H1 (cell line): Measurements from ENCODE around the gene SLC12A2. TPM values are rescaled to one million over a fixed set of nuclear protein-coding genes. Genes with fewer than 3 reads are reported as not detected.

Experiments
- CTCF ChIA-PET: fragments of 300-600 bp; sonication (Branson Sonifier 250); formaldehyde crosslinking; loops from one replicate; lab custom pipeline; 2021; ENCODE audit not compliant: partially characterized antibody; lab: Charles Lee
- POLR2A ChIA-PET: fragments of 300-600 bp; sonication (Branson Sonifier 250); formaldehyde crosslinking; loops from one replicate; lab custom pipeline; 2021; ENCODE audit warnings: inconsistent platforms; ENCODE audit not compliant: partially characterized antibody; lab: Charles Lee
- DNase-seq, 2 experiments: peaks; one replicate each; pipeline versions ENCODE4 v3.0.0 to v3.0.0-alpha.2; 2010 to 2022; ENCODE audit warnings: low spot score in 2 of 2, low read depth in 1 of 2, mixed read lengths in 1 of 2
- FAIRE-seq: peaks from 2 replicates; lab custom pipeline; 2011; peaks lifted over from hg19 to GRCh38; lab: Jason Lieb, UNC
- H2AFZ ChIP-seq: 2 replicates; pipeline ENCODE4 v1.8.1; 2012; ENCODE audit warnings: low read length, inconsistent platforms
- H2AK5ac ChIP-seq: 2 replicates; pipeline ENCODE4 v1.6.1; 2013; ENCODE audit warnings: low read depth, low read length
- H2BK120ac ChIP-seq: replicated peaks from 2 replicates; pipeline ENCODE3; 2013; ENCODE audit warnings: low read depth, low read length, inconsistent platforms
- H2BK12ac ChIP-seq: 2 replicates; pipeline ENCODE4 v1.6.1; 2013; ENCODE audit warnings: low read depth, low read length
- H2BK15ac ChIP-seq: 2 replicates; pipeline ENCODE4 v1.6.1; 2013; ENCODE audit warnings: low read length
- H2BK20ac ChIP-seq: 2 replicates; pipeline ENCODE4 v1.6.1; 2013; ENCODE audit warnings: low read length
- H2BK5ac ChIP-seq: 2 replicates; pipeline ENCODE4 v1.6.1; 2013; ENCODE audit warnings: low read depth, low read length
- H3K14ac ChIP-seq: 2 replicates; pipeline ENCODE4 v1.6.1; 2013; ENCODE audit warnings: inconsistent platforms; ENCODE audit not compliant: insufficient read length
- H3K18ac ChIP-seq: 2 replicates; pipeline ENCODE4 v1.6.1; 2013; ENCODE audit warnings: low read length; ENCODE audit errors: extremely low read depth
- H3K23ac ChIP-seq: 2 replicates; pipeline ENCODE4 v1.6.1; 2013; ENCODE audit warnings: inconsistent platforms; ENCODE audit not compliant: insufficient read length
- H3K23me2 ChIP-seq: 2 replicates; pipeline ENCODE4 v1.6.1; 2013; ENCODE audit warnings: low read depth, low read length
- H3K27ac ChIP-seq: 2 replicates; pipeline ENCODE4 v1.6.1; 2011; ENCODE audit warnings: low read depth, low read length, inconsistent platforms
- H3K27me3 ChIP-seq, 4 experiments: replicated peaks in 1 of 4; 1 replicate in 1 of 4; 2 replicates in 3 of 4; pipeline versions ENCODE4 v1.6.1 to v1.8.1; 2011 to 2013; ENCODE audit warnings: low read length in 3 of 4, mild to moderate bottlenecking in 3 of 4, inconsistent platforms in 2 of 4, mixed read lengths in 2 of 4, moderate library complexity in 1 of 4; ENCODE audit not compliant: control insufficient read depth in 3 of 4, insufficient read depth in 3 of 4; ENCODE audit errors: extremely low read depth in 1 of 4
- H3K36me3 ChIP-seq, 4 experiments: 2 replicates each; pipeline versions ENCODE4 v1.6.1 to v1.8.1; 2011 to 2013; ENCODE audit warnings: mild to moderate bottlenecking in 4 of 4, low read length in 3 of 4, moderate library complexity in 2 of 4, control low read depth in 1 of 4, inconsistent platforms in 1 of 4; ENCODE audit not compliant: insufficient read depth in 4 of 4, control insufficient read depth in 2 of 4
- H3K4ac ChIP-seq: replicated peaks from 2 replicates; pipeline ENCODE3; 2013; ENCODE audit warnings: low read length, low read depth, mixed read lengths, inconsistent platforms; ENCODE audit not compliant: insufficient read length
- H3K4me1 ChIP-seq, 4 experiments: replicated peaks in 1 of 4; 1 replicate in 1 of 4; 2 replicates in 3 of 4; pipeline versions ENCODE4 v1.6.1 to v1.8.1; 2011 to 2013; ENCODE audit warnings: low read length in 3 of 4, inconsistent platforms in 2 of 4, mixed read lengths in 1 of 4; ENCODE audit not compliant: insufficient read depth in 4 of 4, control insufficient read depth in 3 of 4
- H3K4me2 ChIP-seq, 2 experiments: 2 replicates each; pipeline versions ENCODE4 v1.6.1 to v1.8.1; 2011 to 2013; ENCODE audit warnings: low read depth in 2 of 2, low read length in 2 of 2, control low read depth in 1 of 2, inconsistent platforms in 1 of 2, mild to moderate bottlenecking in 1 of 2; ENCODE audit not compliant: insufficient read depth in 1 of 2
- H3K4me3 ChIP-seq, 4 experiments: fragments of 200-600, 300-600 bp in 1 of 4; sonication (generic), shearing (Covaris generic), sonication (Bioruptor Twin) in 1 of 4; 2 replicates each; pipeline versions ENCODE4 v1.5.1 to v1.8.1; 2011 to 2016; ENCODE audit warnings: low read length in 4 of 4, low read depth in 3 of 4, control low read depth in 2 of 4, inconsistent platforms in 2 of 4, mild to moderate bottlenecking in 2 of 4, mixed read lengths in 1 of 4, moderate library complexity in 1 of 4; ENCODE audit not compliant: insufficient read depth in 2 of 4; ENCODE audit errors: extremely low read depth in 1 of 4
- H3K56ac ChIP-seq: replicated peaks from 2 replicates; pipeline ENCODE3; 2013; ENCODE audit warnings: low read depth, mild to moderate bottlenecking, mixed read lengths, low read length, inconsistent platforms; ENCODE audit not compliant: insufficient read length
- H3K79me1 ChIP-seq: 2 replicates; pipeline ENCODE4 v1.6.1; 2013; ENCODE audit warnings: low read depth, low read length, control low read depth
- H3K79me2 ChIP-seq, 2 experiments: 2 replicates each; pipeline versions ENCODE4 v1.6.1 to v1.8.1; 2012 to 2013; ENCODE audit warnings: low read length in 2 of 2, mild to moderate bottlenecking in 2 of 2, inconsistent platforms in 1 of 2; ENCODE audit not compliant: insufficient read depth in 2 of 2, control insufficient read depth in 1 of 2
- H3K9ac ChIP-seq, 4 experiments: replicated peaks in 1 of 4; 1 replicate in 1 of 4; 2 replicates in 3 of 4; pipeline versions ENCODE4 v1.6.1 to v1.8.1; 2011 to 2013; ENCODE audit warnings: low read depth in 3 of 4, low read length in 3 of 4, control low read depth in 2 of 4, mild to moderate bottlenecking in 2 of 4, moderate library complexity in 2 of 4, inconsistent platforms in 1 of 4; ENCODE audit errors: extremely low read depth in 1 of 4
- H3K9me3 ChIP-seq, 2 experiments: 2 replicates each; pipeline versions ENCODE4 v1.6.1 to v1.8.1; 2012 to 2013; ENCODE audit warnings: mild to moderate bottlenecking in 2 of 2, moderate library complexity in 2 of 2, control low read depth in 1 of 2, inconsistent platforms in 1 of 2, low read depth in 1 of 2, low read length in 1 of 2, mixed read lengths in 1 of 2; ENCODE audit not compliant: insufficient read depth in 2 of 2
- H4K20me1 ChIP-seq, 2 experiments: replicated peaks in 1 of 2; 2 replicates each; pipeline versions ENCODE3 to v1.8.1; 2011 to 2013; ENCODE audit warnings: inconsistent platforms in 2 of 2, low read length in 2 of 2, mild to moderate bottlenecking in 1 of 2; ENCODE audit not compliant: insufficient read depth in 2 of 2, control insufficient read depth in 1 of 2
- H4K5ac ChIP-seq: 2 replicates; pipeline ENCODE4 v1.6.1; 2013; ENCODE audit warnings: low read length, low read depth, mixed read lengths, inconsistent platforms; ENCODE audit not compliant: insufficient read length
- H4K8ac ChIP-seq: 2 replicates; pipeline ENCODE4 v1.8.0; 2013; ENCODE audit warnings: mild to moderate bottlenecking, moderate library complexity, low read length, inconsistent platforms; ENCODE audit not compliant: insufficient read depth; ENCODE audit errors: extremely low read depth
- H4K91ac ChIP-seq: replicated peaks from 2 replicates; pipeline ENCODE3; 2013; ENCODE audit warnings: low read length, mixed read lengths, inconsistent platforms; ENCODE audit not compliant: insufficient read length
- CTCF ChIP-seq, 3 experiments: IDR thresholded peaks; 1 replicate in 2 of 3; 2 replicates in 1 of 3; pipeline versions ENCODE4 v1.5.1 to v1.6.1; 2011; ENCODE audit warnings: low read length in 3 of 3, mild to moderate bottlenecking in 3 of 3, inconsistent platforms in 2 of 3, low read depth in 1 of 3, moderate library complexity in 1 of 3; ENCODE audit not compliant: insufficient read depth in 1 of 3; ENCODE audit errors: control extremely low read depth in 1 of 3
- GTF2F1 ChIP-seq: IDR thresholded peaks from 2 replicates; pipeline ENCODE4 v1.6.1; 2012; ENCODE audit warnings: low read depth, low read length, improper control_type of control experiment, borderline replicate concordance
- JUN ChIP-seq: IDR thresholded peaks from 2 replicates; pipeline ENCODE4 v1.6.1; 2011; ENCODE audit warnings: low read depth, mild to moderate bottlenecking, improper control_type of control experiment, low read length
- RFX5 ChIP-seq: IDR thresholded peaks from 2 replicates; pipeline ENCODE4 v1.6.1; 2011; ENCODE audit warnings: low read depth, low read length, improper control_type of control experiment, borderline replicate concordance
- WGBS, 2 experiments: shearing (Covaris generic) in 1 of 2; methylation state at CpG; one replicate each; pipeline versions ENCODE4 v1.1.6 to v1.1.7; 2013 to 2015; ENCODE audit warnings: low lambda C conversion rate in 2 of 2, mixed read lengths in 2 of 2, inconsistent platforms in 1 of 2, low coverage in 1 of 2, missing lambda C conversion rate in 1 of 2; ENCODE audit not compliant: insufficient replicate concordance in 2 of 2, insufficient coverage in 1 of 2, insufficient read length in 1 of 2; ENCODE audit errors: extremely low coverage in 1 of 2, missing lambda C conversion rate in 1 of 2; 5-methylcytosine and 5-hydroxymethylcytosine counted together
- polyA plus RNA-seq, 7 experiments: library from polyadenylated mRNA; depleted of rRNA in 3 of 7; stranded (reverse) in 5 of 7; unstranded in 2 of 7; fragments of >200 nt in 5 of 7; fragments of 200-250 nt in 2 of 7; gene quantifications; 1 replicate in 5 of 7; 2 replicates in 1 of 7; 4 replicates in 1 of 7; pipeline versions ENCODE4 v1.2.1 to v1.2.3, GENCODE V29; 2011 to 2013; ENCODE audit warnings: missing spikeins in 2 of 7, mixed read lengths in 2 of 7
- total RNA-seq: library from RNA; stranded (reverse); fragmentation: NEBNext Ultra II Directional; extraction: Animal tissue kit (Norgen Biotek cat#: 25700); gene quantifications from 2 replicates; pipeline ENCODE4 v1.2.1, GENCODE V29; 2021

The SLC12A2 gene
- total and polyA plus RNA-seq, 2 of the 8 experiments (the other 6 are each of a cell fraction or from before 2014, with no cell fraction given) = 2.6 to 16.2 TPM

GRCh38 chr5:128109138-128109537, 25.6 kb downstream of the SLC12A2 start:
- H3K18ac ChIP-seq = no peak overlapping the region
- TF ChIP-seq CTCF (IDR thresholded peaks at IDR 0.05; ENCODE audit: control extremely low read depth in 1 of 3, insufficient read depth in 1 of 3, low read depth in 1 of 3, low read length in 3 of 3) (no peak), RFX5 (no peak), JUN (no peak), GTF2F1 (no peak)
- H3K4ac ChIP-seq = no peak overlapping the region
- H3K23me2 ChIP-seq = no peaks in the 10 kb centered on the region
- CTCF ChIA-PET = interaction anchor here (0.6 kb wide), 1 partner anchor 98 kb away, joined by 3 read pairs; no protein-coding TSS in a partner anchor
- 96% methylated on average over 14 of the region's 14 CpGs; no CpG with 5 or more reads in 1 of the 2 experiments for WGBS, 2 experiments
- H4K8ac ChIP-seq = no peak overlapping the region
- no peak overlapping the region for H4K5ac ChIP-seq
- no peak overlapping the region for H3K4me2 ChIP-seq
- H3K14ac ChIP-seq = no peak overlapping the region
- no peaks in the 10 kb centered on the region for H3K79me1 ChIP-seq
- no peaks in the 10 kb centered on the region for H3K27me3 ChIP-seq
- H2AFZ ChIP-seq = no peak overlapping the region
- no peak overlapping the region for H3K4me3 ChIP-seq
- H3K4me1 ChIP-seq = no peaks in the 10 kb centered on the region
- no peak overlapping the region for H2BK5ac ChIP-seq
- no peak overlapping the region for H3K23ac ChIP-seq
- no peak for DNase-seq
- no peaks in the 10 kb centered on the region for H3K79me2 ChIP-seq
- POLR2A ChIA-PET = no interaction called here
- H3K9ac ChIP-seq = no peak overlapping the region
- H2BK12ac ChIP-seq = no peak overlapping the region
- H2BK20ac ChIP-seq = no peak overlapping the region
- no peaks in the 10 kb centered on the region for H4K20me1 ChIP-seq
- H2BK15ac ChIP-seq = no peak overlapping the region
- no peak overlapping the region for H2BK120ac ChIP-seq
- no peak overlapping the region for H3K27ac ChIP-seq
- no peaks in the 10 kb centered on the region for H3K9me3 ChIP-seq
- no peak overlapping the region for H3K56ac ChIP-seq
- FAIRE-seq = no peak
- no peak overlapping the region for H4K91ac ChIP-seq
- H2AK5ac ChIP-seq = no peak overlapping the region
- H3K36me3 ChIP-seq = no peaks in the 10 kb centered on the region
